Osteoblast (primary cell): ENCODE measurements around the gene RIOK3. TPM values are rescaled to one million over a fixed set of nuclear protein-coding genes. Genes with fewer than 3 reads are reported as not detected.
A peak's percentile ranks its signal among the peaks of the same experiment; 100 is the strongest.

Source experiments
- DNase-seq: peaks from one replicate; pipeline ENCODE4 v3.0.0; 2011; ENCODE audit warnings: low spot score, mixed read lengths; ENCODE audit not compliant: insufficient read length; ENCODE audit errors: missing footprints
- H2AFZ ChIP-seq: 2 replicates; pipeline ENCODE4 v1.6.0; 2011; ENCODE audit warnings: mild to moderate bottlenecking, low read length
- H3K27ac ChIP-seq: 2 replicates; pipeline ENCODE4 v1.5.1; 2011; ENCODE audit warnings: mild to moderate bottlenecking, low read depth, low read length, moderate library complexity
- H3K27me3 ChIP-seq: 2 replicates; pipeline ENCODE4 v1.6.0; 2012; ENCODE audit warnings: mild to moderate bottlenecking, control low read depth, inconsistent platforms, low read length, moderate library complexity; ENCODE audit not compliant: insufficient read depth
- H3K36me3 ChIP-seq: 2 replicates; pipeline ENCODE4 v1.5.1; 2011; ENCODE audit warnings: mild to moderate bottlenecking, low read length, control low read depth, moderate library complexity; ENCODE audit not compliant: insufficient read depth
- H3K4me1 ChIP-seq: 2 replicates; pipeline ENCODE4 v1.5.1; 2011; ENCODE audit warnings: mild to moderate bottlenecking, low read length, control low read depth, moderate library complexity; ENCODE audit not compliant: insufficient read depth
- H3K4me2 ChIP-seq: 2 replicates; pipeline ENCODE4 v1.6.0; 2011; ENCODE audit warnings: mild to moderate bottlenecking, low read length; ENCODE audit not compliant: insufficient read depth
- H3K4me3 ChIP-seq: fragments of 200-600 bp; sonication (generic); 3 replicates; pipeline ENCODE4 v1.5.1; 2012; ENCODE audit warnings: mild to moderate bottlenecking, low read length, inconsistent platforms; ENCODE audit not compliant: insufficient read depth
- H3K79me2 ChIP-seq: 2 replicates; pipeline ENCODE4 v1.6.0; 2012; ENCODE audit warnings: mild to moderate bottlenecking, low read length, control low read depth, inconsistent platforms; ENCODE audit not compliant: insufficient read depth
- H3K9me3 ChIP-seq: 2 replicates; pipeline ENCODE4 v1.5.1; 2011; ENCODE audit warnings: low read depth, low read length, control low read depth
- H4K20me1 ChIP-seq: 2 replicates; pipeline ENCODE4 v1.6.0; 2012; ENCODE audit warnings: mild to moderate bottlenecking, low read length, control low read depth; ENCODE audit not compliant: insufficient read depth
- total RNA-seq: library from RNA; depleted of rRNA; stranded (reverse); fragments of >200 nt; gene quantifications from 2 replicates; pipeline ENCODE4 v1.2.3, GENCODE V29; 2012
- TF ChIP-seq, protein P1 (sequence below): IDR thresholded peaks from 2 replicates; pipeline ENCODE4 v1.5.1; 2011; ENCODE audit warnings: mild to moderate bottlenecking, low read depth, low read length, moderate library complexity; ENCODE audit errors: extremely low read depth

The RIOK3 gene, protein sequence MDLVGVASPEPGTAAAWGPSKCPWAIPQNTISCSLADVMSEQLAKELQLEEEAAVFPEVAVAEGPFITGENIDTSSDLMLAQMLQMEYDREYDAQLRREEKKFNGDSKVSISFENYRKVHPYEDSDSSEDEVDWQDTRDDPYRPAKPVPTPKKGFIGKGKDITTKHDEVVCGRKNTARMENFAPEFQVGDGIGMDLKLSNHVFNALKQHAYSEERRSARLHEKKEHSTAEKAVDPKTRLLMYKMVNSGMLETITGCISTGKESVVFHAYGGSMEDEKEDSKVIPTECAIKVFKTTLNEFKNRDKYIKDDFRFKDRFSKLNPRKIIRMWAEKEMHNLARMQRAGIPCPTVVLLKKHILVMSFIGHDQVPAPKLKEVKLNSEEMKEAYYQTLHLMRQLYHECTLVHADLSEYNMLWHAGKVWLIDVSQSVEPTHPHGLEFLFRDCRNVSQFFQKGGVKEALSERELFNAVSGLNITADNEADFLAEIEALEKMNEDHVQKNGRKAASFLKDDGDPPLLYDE
- total RNA-seq: 98.1 and 110 TPM in 2 replicates

DNA sequence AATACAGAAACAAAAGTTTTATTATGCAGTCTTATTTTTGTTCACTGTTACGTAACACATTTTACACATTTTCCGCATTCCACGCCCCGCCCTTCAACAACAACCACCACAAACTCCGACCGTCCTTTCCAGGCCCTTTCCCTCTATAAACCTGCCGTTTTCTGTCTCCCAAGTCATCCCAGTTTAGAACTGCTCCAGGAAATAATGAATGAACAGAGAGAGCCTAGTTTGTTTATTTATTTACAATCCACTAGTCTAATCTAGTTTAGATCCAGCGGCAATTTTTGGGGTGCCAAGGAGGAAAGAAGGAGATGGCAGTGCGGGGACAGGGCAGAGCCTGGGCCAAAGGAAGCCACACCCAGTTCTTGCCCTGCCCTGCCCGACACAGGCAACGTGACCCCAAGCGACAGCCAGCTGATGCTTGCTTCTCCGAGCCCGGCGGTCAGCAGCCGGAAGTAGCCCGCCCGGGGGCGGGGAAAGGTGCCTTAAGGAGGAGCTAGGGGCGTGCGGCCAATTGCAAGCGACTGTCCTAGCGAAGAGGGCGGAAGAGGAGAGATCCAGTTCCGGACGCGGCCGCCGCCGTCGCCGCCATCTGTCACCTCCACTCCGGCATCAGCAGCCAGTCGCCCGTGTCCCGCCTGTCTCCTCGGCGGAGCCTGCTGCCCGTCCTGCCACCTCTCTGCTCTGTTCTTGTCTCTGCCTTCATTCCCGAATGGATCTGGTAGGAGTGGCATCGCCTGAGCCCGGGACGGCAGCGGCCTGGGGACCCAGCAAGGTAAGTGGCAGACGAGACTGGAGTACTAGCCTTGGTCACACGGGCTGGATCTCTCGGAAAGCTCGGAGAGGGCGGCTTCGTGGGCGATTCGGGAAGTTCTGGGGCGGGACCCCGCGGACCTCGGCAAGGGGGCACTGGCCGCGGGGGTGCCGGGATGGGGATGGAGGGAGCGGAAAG, at the start of gene RIOK3:
Gene RIOK3 (plus strand): TSS at position 560 of the 952 bp plus-strand sequence. CDS start 153 bp downstream, at position 713.
- no peaks in the 10 kb centered on the region for H3K27me3 ChIP-seq
- H3K36me3 ChIP-seq: no peaks in the 10 kb centered on the region
- peaks cover 19% of the 10 kb centered on the region for H3K4me1 ChIP-seq
- peak within 1 kb of the TSS; percentile 100 for H3K4me3 ChIP-seq
- H3K4me2 ChIP-seq: peak within 1 kb of the TSS; percentile 94
- H3K27ac ChIP-seq: peak within 1 kb of the TSS; percentile 89
- DNase-seq: peak; percentile 98
- peaks cover 31% of the 10 kb centered on the region for H4K20me1 ChIP-seq
- H3K9me3 ChIP-seq: no peaks in the 10 kb centered on the region
- TF ChIP-seq, protein P1, sequence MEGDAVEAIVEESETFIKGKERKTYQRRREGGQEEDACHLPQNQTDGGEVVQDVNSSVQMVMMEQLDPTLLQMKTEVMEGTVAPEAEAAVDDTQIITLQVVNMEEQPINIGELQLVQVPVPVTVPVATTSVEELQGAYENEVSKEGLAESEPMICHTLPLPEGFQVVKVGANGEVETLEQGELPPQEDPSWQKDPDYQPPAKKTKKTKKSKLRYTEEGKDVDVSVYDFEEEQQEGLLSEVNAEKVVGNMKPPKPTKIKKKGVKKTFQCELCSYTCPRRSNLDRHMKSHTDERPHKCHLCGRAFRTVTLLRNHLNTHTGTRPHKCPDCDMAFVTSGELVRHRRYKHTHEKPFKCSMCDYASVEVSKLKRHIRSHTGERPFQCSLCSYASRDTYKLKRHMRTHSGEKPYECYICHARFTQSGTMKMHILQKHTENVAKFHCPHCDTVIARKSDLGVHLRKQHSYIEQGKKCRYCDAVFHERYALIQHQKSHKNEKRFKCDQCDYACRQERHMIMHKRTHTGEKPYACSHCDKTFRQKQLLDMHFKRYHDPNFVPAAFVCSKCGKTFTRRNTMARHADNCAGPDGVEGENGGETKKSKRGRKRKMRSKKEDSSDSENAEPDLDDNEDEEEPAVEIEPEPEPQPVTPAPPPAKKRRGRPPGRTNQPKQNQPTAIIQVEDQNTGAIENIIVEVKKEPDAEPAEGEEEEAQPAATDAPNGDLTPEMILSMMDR: no peak
- H2AFZ ChIP-seq: peak within 1 kb of the TSS; percentile 98
- H3K79me2 ChIP-seq: peaks cover 52% of the 10 kb centered on the region

DNA sequence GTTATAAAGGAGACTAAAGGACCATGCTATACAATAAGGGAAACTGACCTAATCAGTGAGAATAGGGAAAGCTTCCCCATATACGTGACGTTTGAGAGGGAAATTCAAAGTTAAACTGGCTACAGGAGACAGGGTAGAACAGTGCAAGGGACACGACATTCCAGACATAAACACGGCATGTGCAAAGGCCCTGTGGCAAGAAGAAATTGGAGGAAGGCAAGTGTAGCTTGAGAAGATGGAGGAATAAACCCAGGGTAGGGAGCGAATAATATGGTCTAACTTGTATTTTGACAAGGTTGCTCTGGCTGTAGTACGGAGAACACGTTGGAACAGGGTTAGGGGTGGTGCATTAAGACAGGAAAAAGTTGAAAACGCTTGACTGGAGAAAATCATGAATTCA, 49.8 kb upstream of the RIOK3 start:
- DNase-seq: no peak
- H3K79me2 ChIP-seq: no peaks in the 10 kb centered on the region
- no peaks in the 10 kb centered on the region for H3K9me3 ChIP-seq
- TF ChIP-seq, protein P1: no peak
- H3K4me1 ChIP-seq: peaks cover 23% of the 10 kb centered on the region
- H3K4me2 ChIP-seq: no peak overlapping the region
- H3K27ac ChIP-seq: no peak overlapping the region
- no peak overlapping the region for H3K4me3 ChIP-seq
- no peaks in the 10 kb centered on the region for H3K27me3 ChIP-seq
- H3K36me3 ChIP-seq: no peaks in the 10 kb centered on the region
- no peak overlapping the region for H2AFZ ChIP-seq
- H4K20me1 ChIP-seq: no peaks in the 10 kb centered on the region

DNA sequence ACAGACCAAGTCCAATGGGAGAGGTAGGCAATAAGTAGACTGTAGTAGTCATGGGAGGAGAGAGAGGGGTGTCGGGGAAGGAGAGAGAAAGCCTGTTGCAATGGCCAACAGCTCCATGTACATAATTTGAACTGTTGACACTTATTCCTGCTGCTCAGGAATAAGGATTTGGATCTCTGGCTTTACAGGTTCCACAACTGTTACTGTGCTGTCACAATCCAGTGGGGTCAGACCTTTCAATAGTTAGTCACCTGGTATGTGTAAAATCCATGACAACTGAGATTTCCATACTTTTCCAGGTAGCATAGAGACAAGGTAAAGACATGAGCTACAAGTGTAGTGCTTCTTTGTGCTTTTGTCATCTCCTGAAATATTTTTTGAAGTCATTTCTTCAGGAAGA, 47.5 kb upstream of the RIOK3 start:
- Histone ChIP-seq H3K4me1 (peaks cover 16% of the 10 kb centered on the region), H3K79me2 (no peaks in the 10 kb centered on the region)
- TF ChIP-seq, protein P1: no peak

More for the DNA sequence above, 47.5 kb upstream of the RIOK3 start:
- no peak overlapping the region for H3K27ac ChIP-seq
- H3K4me3 ChIP-seq: no peak overlapping the region
- H4K20me1 ChIP-seq: no peaks in the 10 kb centered on the region
- H3K4me2 ChIP-seq: no peak overlapping the region
- no peak for DNase-seq
- H3K9me3 ChIP-seq: no peaks in the 10 kb centered on the region
- no peak overlapping the region for H2AFZ ChIP-seq
- H3K36me3 ChIP-seq: no peaks in the 10 kb centered on the region
- no peaks in the 10 kb centered on the region for H3K27me3 ChIP-seq
